Panc1 (cell line): ENCODE results near the gene ITGAV. TPM values are rescaled to one million over a fixed set of nuclear protein-coding genes. Genes with fewer than 3 reads are reported as not detected.

ENCODE experiments used
- ATAC-seq: fragments of 200-7000 bp; cut with Tn5 transposase; 2 replicates; pipeline ENCODE4 v1.9.1; 2020; ENCODE audit warnings: mild to moderate bottlenecking, moderate library complexity
- BruUV-seq: library from RNA; stranded (reverse); fragments of 400-500 nt; replicated peaks from 2 replicates; lab custom pipeline; 2021; lab: Mats Ljungman, UMichigan
- CTCF ChIA-PET: fragments of 300-600 bp; sonication (Branson Sonifier 250); formaldehyde crosslinking; loops from one replicate; lab custom pipeline; 2022; ENCODE audit warnings: antibody characterized with exemption; lab: Charles Lee
- POLR2A ChIA-PET: fragments of 300-600 bp; sonication (Branson Sonifier 250); formaldehyde crosslinking; loops from one replicate; lab custom pipeline; 2022; ENCODE audit warnings: antibody characterized with exemption; lab: Charles Lee
- DNase-seq: peaks from one replicate; pipeline ENCODE4 v3.0.0-alpha.2; 2010; ENCODE audit warnings: low read depth, low spot score
- H3K27ac ChIP-seq: 2 replicates; pipeline ENCODE4 v1.5.1; 2011; ENCODE audit warnings: mild to moderate bottlenecking, low read length, inconsistent platforms
- H3K27me3 ChIP-seq: fragments of 200-500 bp; sonication (Bioruptor generic); 2 replicates; pipeline ENCODE4 v1.6.0; 2014; ENCODE audit warnings: low read length, inconsistent platforms; ENCODE audit not compliant: control insufficient read depth, insufficient read depth
- H3K36me3 ChIP-seq: fragments of 200-500 bp; sonication (Bioruptor generic); 2 replicates; pipeline ENCODE4 v1.5.1; 2014; ENCODE audit warnings: inconsistent platforms, mild to moderate bottlenecking, low read length, moderate library complexity; ENCODE audit not compliant: control insufficient read depth, insufficient read depth
- H3K4me1 ChIP-seq: 2 replicates; pipeline ENCODE4 v1.5.1; 2011; ENCODE audit warnings: inconsistent platforms, mild to moderate bottlenecking, low read length, moderate library complexity; ENCODE audit not compliant: control insufficient read depth, insufficient read depth
- H3K4me3 ChIP-seq, 2 experiments: 2 replicates each; pipeline ENCODE4 v1.5.1; 2011 to 2012; ENCODE audit warnings: low read depth in 2 of 2, low read length in 2 of 2, mild to moderate bottlenecking in 2 of 2, inconsistent platforms in 1 of 2, moderate library complexity in 1 of 2
- H3K9me3 ChIP-seq: fragments of 200-500 bp; sonication (Bioruptor generic); 2 replicates; pipeline ENCODE4 v1.5.1; 2014; ENCODE audit warnings: low read depth, mild to moderate bottlenecking, inconsistent platforms, low read length, moderate library complexity; ENCODE audit not compliant: control insufficient read depth, insufficient read depth
- POLR2AphosphoS5 ChIP-seq: IDR thresholded peaks from 2 replicates; pipeline ENCODE4 v1.6.1; 2012; ENCODE audit warnings: mild to moderate bottlenecking, low read depth, low read length, moderate library complexity
- REST ChIP-seq, 2 experiments: IDR thresholded peaks; 2 replicates each; pipeline ENCODE4 v1.6.1; 2011 to 2012; ENCODE audit warnings: low read depth in 2 of 2, control low read depth in 1 of 2, low read length in 1 of 2, mild to moderate bottlenecking in 1 of 2, moderate library complexity in 1 of 2; ENCODE audit not compliant: insufficient read depth in 1 of 2
- SIN3A ChIP-seq: IDR thresholded peaks from 2 replicates; pipeline ENCODE4 v1.6.1; 2012; ENCODE audit warnings: low read depth, mild to moderate bottlenecking, low read length, moderate library complexity, borderline replicate concordance; ENCODE audit not compliant: insufficient read depth
- TCF7L2 ChIP-seq: IDR thresholded peaks from 2 replicates; pipeline ENCODE4 v1.6.1; 2011; ENCODE audit warnings: mild to moderate bottlenecking, low read depth, low read length, inconsistent platforms
- in situ Hi-C: cut with HindIII; loops from 2 replicates; pipeline ENCODE4 v1.10.0; 2016; ENCODE audit warnings: low sequenced_read_pairs, low pct_unique_long_range_greater_than_20kb
- intact Hi-C: fragments of 100-400 bp; cut with micrococcal nuclease; formaldehyde crosslinking; loops from one replicate; pipeline ENCODE4 v1.10.0; 2022; ENCODE audit not compliant: unreplicated experiment
- total RNA-seq: library from RNA; stranded (reverse); gene quantifications from one replicate; pipeline ENCODE4 v1.2.1, GENCODE V29; 2021; ENCODE audit not compliant: unreplicated experiment
- TF ChIP-seq, protein P1 (sequence below): fragments of 450-650 bp; IDR thresholded peaks from 2 replicates; pipeline ENCODE4 v1.5.1; 2017; ENCODE audit warnings: mild to moderate bottlenecking

ITGAV gene
- total RNA-seq, 1 experiment from 2014 or later, result 218 TPM

DNA sequence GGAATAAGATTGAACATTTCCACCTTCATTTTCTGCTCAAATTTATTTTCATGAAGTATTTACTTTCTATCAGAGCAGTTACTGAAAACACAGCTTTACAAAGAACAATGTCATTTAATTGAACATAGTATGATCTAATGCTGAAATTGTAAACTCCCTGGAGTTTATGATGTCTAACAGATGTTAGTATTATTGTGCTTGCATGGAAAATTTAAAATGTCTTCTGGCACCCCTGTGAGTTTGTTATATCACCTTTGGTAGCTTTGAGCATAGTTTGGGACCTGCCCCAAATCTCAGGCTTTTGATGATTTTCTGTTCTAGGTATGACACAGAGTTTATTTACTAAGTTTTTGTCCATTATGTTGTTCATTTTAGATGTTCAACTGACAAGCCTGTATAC is 132.1 kb downstream of the ITGAV start:
- intact Hi-C loops (no loop called here), in situ Hi-C loops (no loop called here)
- Histone ChIP-seq H3K4me3 (no peak overlapping the region), H3K36me3 (no peaks in the 10 kb centered on the region; the same call in 1 of the 2 replicates), H3K9me3 (no peaks in the 10 kb centered on the region), H3K27me3 (no peaks in the 10 kb centered on the region), H3K4me1 (no peaks in the 10 kb centered on the region; the same call in 1 of the 2 replicates), H3K27ac (no peak overlapping the region)
- ChIA-PET CTCF (no interaction called here), POLR2A (no interaction called here)
- DNase-seq (no peak), ATAC-seq (no peak)
- TF ChIP-seq, protein P1, sequence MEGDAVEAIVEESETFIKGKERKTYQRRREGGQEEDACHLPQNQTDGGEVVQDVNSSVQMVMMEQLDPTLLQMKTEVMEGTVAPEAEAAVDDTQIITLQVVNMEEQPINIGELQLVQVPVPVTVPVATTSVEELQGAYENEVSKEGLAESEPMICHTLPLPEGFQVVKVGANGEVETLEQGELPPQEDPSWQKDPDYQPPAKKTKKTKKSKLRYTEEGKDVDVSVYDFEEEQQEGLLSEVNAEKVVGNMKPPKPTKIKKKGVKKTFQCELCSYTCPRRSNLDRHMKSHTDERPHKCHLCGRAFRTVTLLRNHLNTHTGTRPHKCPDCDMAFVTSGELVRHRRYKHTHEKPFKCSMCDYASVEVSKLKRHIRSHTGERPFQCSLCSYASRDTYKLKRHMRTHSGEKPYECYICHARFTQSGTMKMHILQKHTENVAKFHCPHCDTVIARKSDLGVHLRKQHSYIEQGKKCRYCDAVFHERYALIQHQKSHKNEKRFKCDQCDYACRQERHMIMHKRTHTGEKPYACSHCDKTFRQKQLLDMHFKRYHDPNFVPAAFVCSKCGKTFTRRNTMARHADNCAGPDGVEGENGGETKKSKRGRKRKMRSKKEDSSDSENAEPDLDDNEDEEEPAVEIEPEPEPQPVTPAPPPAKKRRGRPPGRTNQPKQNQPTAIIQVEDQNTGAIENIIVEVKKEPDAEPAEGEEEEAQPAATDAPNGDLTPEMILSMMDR, result no peak
- TF ChIP-seq TCF7L2 (no peak), SIN3A (no peak), REST (IDR thresholded peaks at IDR 0.05; ENCODE audit: insufficient read depth in 1 of 2, low read depth in 2 of 2, low read length in 1 of 2) (no peak), POLR2AphosphoS5 (no peak)
- no TSS peak for BruUV-seq

DNA sequence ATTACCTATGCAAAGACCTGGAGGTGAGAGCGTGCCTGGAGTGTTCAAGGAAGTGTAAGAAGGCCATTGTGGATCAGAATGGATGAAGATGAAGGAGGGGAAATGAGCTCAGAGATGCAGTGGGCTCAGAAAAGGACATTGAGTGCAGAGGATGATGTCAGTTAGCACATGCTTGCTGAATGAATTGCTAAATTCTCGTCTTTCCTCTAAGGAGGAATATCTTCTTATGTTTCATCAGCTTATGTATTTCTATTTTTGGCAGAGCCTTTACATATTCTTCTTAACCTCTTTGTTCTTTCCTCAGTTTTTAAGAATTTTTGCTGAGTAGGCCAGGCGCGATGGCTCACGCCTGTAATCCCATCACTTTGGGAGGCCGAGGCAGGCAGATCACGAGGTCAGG is 134.9 kb downstream of the ITGAV start:
- TF ChIP-seq, protein P1, result no peak
- TF ChIP-seq TCF7L2 (no peak), POLR2AphosphoS5 (no peak), REST (IDR thresholded peaks at IDR 0.05; ENCODE audit: insufficient read depth in 1 of 2, low read depth in 2 of 2, low read length in 1 of 2) (no peak), SIN3A (no peak)
- DNase-seq (no peak), ATAC-seq (no peak)
- no TSS peak for BruUV-seq
- intact Hi-C loops, result no loop called here
- Histone ChIP-seq H3K4me1 (no peaks in the 10 kb centered on the region), H3K27ac (no peak overlapping the region), H3K9me3 (no peaks in the 10 kb centered on the region), H3K27me3 (no peaks in the 10 kb centered on the region), H3K36me3 (no peaks in the 10 kb centered on the region; the same call in 1 of the 2 replicates), H3K4me3 (no peak overlapping the region)
- CTCF ChIA-PET, result no interaction called here
- in situ Hi-C loops, result no loop called here
- POLR2A ChIA-PET, result interaction anchor here (0.6 kb wide), 1 partner anchor 392 kb away, joined by 4 read pairs; no protein-coding TSS in a partner anchor
